Fibroblast of skin of back (primary cell): ENCODE data around the gene P4HA1.
A peak's percentile ranks its signal among the peaks of the same experiment; 100 is the strongest.
"Not testable (repeated sequence)": the region's sequence is repeated elsewhere in the genome, so short reads cannot be mapped to it uniquely, and the experiment has no call there.

Source experiments
- DNase-seq: peaks from one replicate; pipeline ENCODE4 v3.0.0-alpha.2; 2013

The P4HA1 gene

GRCh38 chr10:73042130-73042529, 54.5 kb downstream of the P4HA1 start:
- DNase-seq = no peak

GRCh38 chr10:73039635-73040034, 57.0 kb downstream of the P4HA1 start:
- DNase-seq = peak; percentile 87

- DNase-seq = not testable (repeated sequence)
These were observed 60.4 kb downstream of the P4HA1 start for GRCh38 chr10:73036285-73036684.

- no peak for DNase-seq
These were observed 64.1 kb downstream of the P4HA1 start for GRCh38 chr10:73032536-73032935.

GRCh38 chr10:73026623-73027022, 70.0 kb downstream of the P4HA1 start:
- DNase-seq = not testable (repeated sequence)

GRCh38 chr10:73023455-73024070, 73.1 kb downstream of the P4HA1 start:
- DNase-seq = not testable (repeated sequence)

GRCh38 chr10:73022961-73023360, 73.7 kb downstream of the P4HA1 start:
- DNase-seq = not testable (repeated sequence)

- DNase-seq = not testable (repeated sequence)
These were observed 75.0 kb downstream of the P4HA1 start for GRCh38 chr10:73021538-73022164.

GRCh38 chr10:73021050-73021449, 75.6 kb downstream of the P4HA1 start:
- DNase-seq = no peak

GRCh38 chr10:73019100-73019499, 77.6 kb downstream of the P4HA1 start:
- DNase-seq = no peak

GRCh38 chr10:73018632-73019031, 78.0 kb downstream of the P4HA1 start:
- DNase-seq = no peak

GRCh38 chr10:73017955-73018480, 78.6 kb downstream of the P4HA1 start:
- DNase-seq = peak; percentile 9

- no peak for DNase-seq
These were observed 80.9 kb downstream of the P4HA1 start for GRCh38 chr10:73015779-73016178.

GRCh38 chr10:73003822-73004221, 92.8 kb downstream of the P4HA1 start:
- no peak for DNase-seq

GRCh38 chr10:73000973-73001372, 95.7 kb downstream of the P4HA1 start:
- no peak for DNase-seq

- no peak for DNase-seq
These were observed 99.6 kb downstream of the P4HA1 start for GRCh38 chr10:72997099-72997498.

- not testable (repeated sequence) for DNase-seq
These were observed 101.2 kb downstream of the P4HA1 start for GRCh38 chr10:72995459-72995858.

GRCh38 chr10:72989771-72990170, 106.9 kb downstream of the P4HA1 start:
- DNase-seq = not testable (repeated sequence)

- not testable (repeated sequence) for DNase-seq
These were observed 112.0 kb downstream of the P4HA1 start for GRCh38 chr10:72984618-72985017.

- DNase-seq = peak; percentile 30
These were observed 114.7 kb downstream of the P4HA1 start for GRCh38 chr10:72981882-72982529.

GRCh38 chr10:72981028-72981881, 115.4 kb downstream of the P4HA1 start:
- DNase-seq = no peak

GRCh38 chr10:72980348-72980747, 116.3 kb downstream of the P4HA1 start:
- no peak for DNase-seq

- DNase-seq = no peak
These were observed 117.0 kb downstream of the P4HA1 start for GRCh38 chr10:72979709-72980108.
